ENCODE results near the gene NKX2-3. TPM values are rescaled to one million over a fixed set of nuclear protein-coding genes. Genes with fewer than 3 reads are reported as not detected.

Gene NKX2-3
- total and polyA plus RNA-seq, 2 of the 8 experiments (the other 6 are each of a cell fraction or from before 2014, with no cell fraction given) = not detected

- TF ChIP-seq CHD2 (IDR thresholded peaks at IDR 0.05; ENCODE audit: low read length) (no peak), USF2 (IDR thresholded peaks at IDR 0.05; ENCODE audit: low read length) (no peak), BACH1 (IDR thresholded peaks at IDR 0.05; ENCODE audit: low read length) (no peak)
Observed at GRCh38 chr10:99551158-99551557, 18.4 kb downstream of the NKX2-3 start (continued).
